ENCODE measurements around the gene PIGX.
"Not testable (repeated sequence)": the region's sequence is repeated elsewhere in the genome, so short reads cannot be mapped to it uniquely, and the experiment has no call there.

PIGX gene

GRCh38 chr3:196706327-196706726, 5.8 kb upstream of the PIGX start:
- no peak for DNase-seq (ENCODE audit: low read depth)

- DNase-seq (ENCODE audit: low read depth): no peak
These were observed 5.4 kb upstream of the PIGX start for GRCh38 chr3:196706731-196707130.

GRCh38 chr3:196707566-196707965, 4.6 kb upstream of the PIGX start:
- DNase-seq (ENCODE audit: low read depth): no peak

- DNase-seq (ENCODE audit: low read depth): no peak
These were observed 3.7 kb upstream of the PIGX start for GRCh38 chr3:196708467-196708866.

GRCh38 chr3:196712514-196713413, 587 bp downstream of the PIGX start:
- DNase-seq (ENCODE audit: low read depth): peak; percentile 36

- not testable (repeated sequence) for DNase-seq (ENCODE audit: low read depth)
These were observed 5.0 kb downstream of the PIGX start for GRCh38 chr3:196717162-196717561.

- no peak for DNase-seq (ENCODE audit: low read depth)
These were observed 8.9 kb downstream of the PIGX start for GRCh38 chr3:196721097-196721496.

GRCh38 chr3:196726788-196727675, 14.9 kb downstream of the PIGX start:
- no peak for DNase-seq (ENCODE audit: low read depth)

GRCh38 chr3:196735751-196736150, 23.6 kb downstream of the PIGX start:
- peak; percentile 23 for DNase-seq (ENCODE audit: low read depth)

- no peak for DNase-seq (ENCODE audit: low read depth)
These were observed 24.6 kb downstream of the PIGX start for GRCh38 chr3:196736670-196737374.

- DNase-seq (ENCODE audit: low read depth): no peak
These were observed 25.5 kb downstream of the PIGX start for GRCh38 chr3:196737655-196738054.

GRCh38 chr3:196739671-196740480, 27.7 kb downstream of the PIGX start, which contains the start of gene PAK2:
Gene PAK2, plus strand, starts transcription at chr3:196739857. Its CDS starts 42,790 bp downstream, at chr3:196782647.
- peak; percentile 34 for DNase-seq (ENCODE audit: low read depth)

- peak; percentile 28 for DNase-seq (ENCODE audit: low read depth)
These were observed 28.5 kb downstream of the PIGX start for GRCh38 chr3:196740481-196741248.

GRCh38 chr3:196741249-196741889, 29.2 kb downstream of the PIGX start:
- no peak for DNase-seq (ENCODE audit: low read depth)

GRCh38 chr3:196743569-196743968, 31.4 kb downstream of the PIGX start:
- not testable (repeated sequence) for DNase-seq (ENCODE audit: low read depth)

GRCh38 chr3:196749125-196749524, 36.9 kb downstream of the PIGX start:
- no peak for DNase-seq (ENCODE audit: low read depth)

- DNase-seq (ENCODE audit: low read depth): no peak
These were observed 41.0 kb downstream of the PIGX start for GRCh38 chr3:196753201-196753600.

GRCh38 chr3:196754091-196754981, 42.2 kb downstream of the PIGX start:
- DNase-seq (ENCODE audit: low read depth): no peak

GRCh38 chr3:196756732-196757131, 44.6 kb downstream of the PIGX start:
- DNase-seq (ENCODE audit: low read depth): no peak
